GM12874 (cell line): ENCODE data around the gene SSUH2.

Source experiments
- TF ChIP-seq, protein P1 (sequence below): IDR thresholded peaks from 2 replicates; pipeline ENCODE4 v1.5.1; 2011; ENCODE audit warnings: low read depth, mild to moderate bottlenecking, control low read depth, low read length, moderate library complexity; ENCODE audit not compliant: insufficient read depth

SSUH2 gene

DNA sequence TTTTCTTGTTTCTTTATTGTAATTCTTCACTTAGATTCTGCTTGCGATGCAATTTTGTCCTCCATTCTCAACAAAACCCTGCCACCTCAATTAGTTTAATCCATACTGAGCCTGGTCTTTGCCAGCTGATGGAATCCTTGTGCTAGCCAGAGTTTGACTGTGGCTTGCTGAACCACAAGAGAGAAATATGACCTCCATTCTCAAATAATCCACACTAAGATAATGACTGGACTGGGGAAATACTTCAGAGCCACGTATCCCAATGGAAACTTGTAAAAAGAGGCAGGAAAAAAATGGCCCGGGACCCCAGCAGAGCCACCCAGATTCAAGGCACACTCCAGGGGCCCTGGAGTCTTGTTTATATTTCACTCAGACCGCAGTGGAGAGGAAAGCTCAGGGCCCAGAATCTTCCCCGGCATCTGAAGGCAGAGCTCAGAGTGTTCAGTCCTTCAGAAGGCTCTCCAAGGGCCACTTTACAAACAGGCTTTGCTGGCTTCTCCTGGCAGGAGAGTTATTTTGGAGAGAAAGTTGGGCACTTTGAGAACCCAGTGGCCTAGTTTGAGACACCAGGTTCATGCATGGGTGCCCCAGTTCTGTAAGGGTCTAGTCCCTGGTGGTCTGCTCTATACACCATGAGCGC lies 62.7 kb downstream of the SSUH2 start:
- TF ChIP-seq, protein P1, sequence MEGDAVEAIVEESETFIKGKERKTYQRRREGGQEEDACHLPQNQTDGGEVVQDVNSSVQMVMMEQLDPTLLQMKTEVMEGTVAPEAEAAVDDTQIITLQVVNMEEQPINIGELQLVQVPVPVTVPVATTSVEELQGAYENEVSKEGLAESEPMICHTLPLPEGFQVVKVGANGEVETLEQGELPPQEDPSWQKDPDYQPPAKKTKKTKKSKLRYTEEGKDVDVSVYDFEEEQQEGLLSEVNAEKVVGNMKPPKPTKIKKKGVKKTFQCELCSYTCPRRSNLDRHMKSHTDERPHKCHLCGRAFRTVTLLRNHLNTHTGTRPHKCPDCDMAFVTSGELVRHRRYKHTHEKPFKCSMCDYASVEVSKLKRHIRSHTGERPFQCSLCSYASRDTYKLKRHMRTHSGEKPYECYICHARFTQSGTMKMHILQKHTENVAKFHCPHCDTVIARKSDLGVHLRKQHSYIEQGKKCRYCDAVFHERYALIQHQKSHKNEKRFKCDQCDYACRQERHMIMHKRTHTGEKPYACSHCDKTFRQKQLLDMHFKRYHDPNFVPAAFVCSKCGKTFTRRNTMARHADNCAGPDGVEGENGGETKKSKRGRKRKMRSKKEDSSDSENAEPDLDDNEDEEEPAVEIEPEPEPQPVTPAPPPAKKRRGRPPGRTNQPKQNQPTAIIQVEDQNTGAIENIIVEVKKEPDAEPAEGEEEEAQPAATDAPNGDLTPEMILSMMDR, result no peak

DNA sequence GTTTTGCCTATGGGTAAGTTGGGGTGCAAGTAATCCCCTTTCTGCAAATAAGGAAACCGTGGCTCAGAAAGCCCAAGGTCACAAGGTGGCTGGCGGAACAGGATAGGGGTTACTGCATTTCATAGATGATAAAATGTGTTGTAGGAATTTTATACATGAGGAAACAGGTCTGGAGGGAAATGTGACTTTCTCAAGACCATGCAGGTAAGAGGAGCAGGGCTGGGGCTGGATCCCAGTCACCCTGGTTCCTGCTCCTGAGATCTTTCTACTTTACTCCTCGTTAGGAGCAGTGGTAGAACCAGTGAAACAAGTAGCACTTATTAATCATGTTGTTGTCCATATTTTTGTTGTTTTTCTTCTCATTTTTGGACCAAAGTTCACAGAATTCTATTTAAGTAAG lies 63.2 kb downstream of the SSUH2 start:
- TF ChIP-seq, protein P1, result no peak

DNA sequence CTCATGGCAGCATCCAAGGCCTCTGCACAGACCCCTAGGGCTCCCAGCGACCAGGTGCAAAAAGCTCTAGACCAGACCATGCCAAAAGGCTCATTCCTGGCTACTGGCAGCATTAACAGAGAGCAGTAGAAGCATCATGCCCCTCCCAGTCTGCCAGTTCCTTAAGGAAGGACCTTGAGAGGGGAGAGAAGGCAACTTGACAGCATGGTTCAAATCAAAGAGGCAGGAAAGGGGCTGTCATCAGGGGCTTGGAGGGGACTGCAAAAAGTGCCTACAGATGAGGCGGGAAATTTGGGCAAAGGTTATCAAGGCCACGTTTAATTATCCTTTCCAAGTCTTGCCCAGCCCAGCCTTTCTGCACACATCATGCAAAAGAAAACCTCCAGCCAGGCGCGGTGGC lies 64.7 kb downstream of the SSUH2 start:
- TF ChIP-seq, protein P1, result no peak

DNA sequence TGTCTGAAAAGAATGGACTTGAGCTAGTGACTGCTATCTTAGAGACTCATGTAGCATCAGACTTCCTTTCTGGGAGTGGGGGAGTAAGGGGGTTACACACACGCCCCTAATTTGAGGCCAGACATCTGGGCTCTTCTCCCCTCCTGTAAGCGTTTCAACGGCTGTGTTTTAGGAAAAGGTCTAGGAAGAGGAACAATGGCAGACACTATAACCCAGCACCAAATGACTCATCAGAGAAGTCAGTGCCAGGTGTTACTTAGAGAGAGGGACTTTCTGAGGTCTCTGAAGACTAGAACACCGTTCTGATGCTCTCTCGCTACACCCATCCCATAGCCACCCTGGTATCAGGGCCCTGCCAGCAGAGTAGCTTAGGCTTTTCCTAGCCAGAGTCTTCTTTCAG lies 65.5 kb downstream of the SSUH2 start:
- TF ChIP-seq, protein P1, result no peak

DNA sequence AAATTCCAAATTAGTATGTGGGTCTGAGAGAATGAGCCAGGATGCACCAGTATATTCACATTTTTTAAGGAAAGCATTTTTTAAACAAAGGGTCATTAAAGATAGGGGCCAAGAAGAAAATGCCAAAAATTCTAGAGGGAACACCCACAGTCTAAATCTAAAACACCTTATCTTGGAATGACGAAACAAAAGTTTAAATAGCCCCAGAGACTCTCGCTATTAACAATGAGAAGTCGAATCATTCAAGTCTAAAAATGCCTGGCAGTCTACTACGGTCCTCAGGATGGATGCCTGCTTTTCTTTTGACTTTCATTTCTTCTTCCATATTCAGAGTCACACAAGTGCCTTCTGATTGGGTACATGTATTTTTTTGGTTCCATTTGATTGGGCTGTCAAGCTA lies 66.3 kb downstream of the SSUH2 start:
- TF ChIP-seq, protein P1, result no peak

DNA sequence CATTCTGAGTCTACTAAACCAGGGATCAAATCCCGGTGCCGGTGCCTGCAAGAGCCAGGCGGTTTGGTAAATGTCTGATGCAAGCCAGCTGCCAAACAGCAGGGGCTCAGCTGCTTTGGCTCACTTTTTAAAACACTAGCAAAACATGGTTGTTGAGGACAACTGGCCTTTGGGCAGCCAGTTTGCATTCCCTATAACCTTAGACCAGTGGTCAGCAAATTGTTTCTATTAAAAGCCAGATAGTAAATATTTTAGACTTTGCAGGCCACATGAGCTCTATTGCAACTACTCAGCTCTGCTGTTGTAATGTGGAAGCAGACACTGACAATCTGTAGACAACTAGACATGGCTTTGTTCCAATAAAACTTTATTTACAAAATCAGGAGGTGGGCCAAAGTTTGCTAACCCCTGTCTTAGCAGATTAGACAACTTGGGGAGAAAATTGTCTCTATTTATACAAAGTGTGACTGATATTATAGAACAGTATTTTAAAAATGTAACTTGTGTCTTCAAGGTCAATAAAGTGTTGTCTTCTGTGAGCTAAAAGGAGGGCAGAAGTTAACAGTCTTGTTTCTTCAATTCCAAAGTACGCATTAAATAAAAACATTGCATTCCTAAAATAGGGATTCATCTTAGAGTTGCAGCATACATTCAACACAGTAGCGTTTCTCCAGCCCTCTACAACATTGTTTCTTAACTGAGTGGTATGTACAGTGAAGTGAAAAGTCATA lies 67.6 kb downstream of the SSUH2 start:
- TF ChIP-seq, protein P1, result no peak

DNA sequence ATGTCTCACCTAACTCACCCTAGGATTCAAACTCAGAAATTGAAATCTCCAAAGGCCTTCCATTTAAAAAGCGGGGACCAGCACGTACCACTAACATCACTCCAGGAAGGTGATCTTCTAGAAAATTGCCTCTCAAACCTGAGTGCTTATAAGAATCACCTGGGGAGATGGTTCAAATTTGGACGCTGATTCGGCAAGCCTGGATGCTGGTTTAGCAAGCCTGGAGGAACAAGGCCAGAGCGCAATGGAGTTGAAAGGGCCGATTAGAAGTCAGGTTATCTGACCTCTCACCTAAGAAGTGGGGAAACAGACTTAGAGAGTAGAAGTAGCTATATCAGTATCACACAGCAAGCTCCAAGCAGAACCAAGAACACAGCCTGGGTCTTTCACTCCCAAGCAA lies 68.2 kb downstream of the SSUH2 start:
- TF ChIP-seq, protein P1, result no peak
